HG03064 (cell line): ENCODE data around the gene RAPGEF5.

ENCODE experiments used
- ATAC-seq: cut with Tn5 transposase; IDR thresholded peaks from one replicate; pipeline ENCODE4 v1.9.1; 2021; ENCODE audit warnings: low read depth; ENCODE audit not compliant: unreplicated experiment

Gene RAPGEF5

GRCh38 chr7:22380333-22380732 lies 23.4 kb upstream of the RAPGEF5 start:
- ATAC-seq = no peak

- no peak for ATAC-seq
Observed at GRCh38 chr7:22378199-22378980, 21.4 kb upstream of the RAPGEF5 start.

- no peak for ATAC-seq
Observed at GRCh38 chr7:22377703-22378102, 20.7 kb upstream of the RAPGEF5 start.

- no peak for ATAC-seq
Observed at GRCh38 chr7:22375359-22376048, 18.6 kb upstream of the RAPGEF5 start.

- no peak for ATAC-seq
Observed at GRCh38 chr7:22373911-22374310, 17.0 kb upstream of the RAPGEF5 start.

- ATAC-seq = no peak
Observed at GRCh38 chr7:22373388-22373787, 16.4 kb upstream of the RAPGEF5 start.

GRCh38 chr7:22372863-22373262 lies 15.9 kb upstream of the RAPGEF5 start:
- no peak for ATAC-seq

GRCh38 chr7:22371878-22372277 lies 14.9 kb upstream of the RAPGEF5 start:
- ATAC-seq = no peak

GRCh38 chr7:22364900-22365299 lies 7.9 kb upstream of the RAPGEF5 start:
- ATAC-seq = no peak

- no peak for ATAC-seq
Observed at GRCh38 chr7:22363756-22364422, 6.9 kb upstream of the RAPGEF5 start.

GRCh38 chr7:22361795-22362194 lies 4.8 kb upstream of the RAPGEF5 start:
- no peak for ATAC-seq

- ATAC-seq = no peak
Observed at GRCh38 chr7:22361320-22361719, 4.4 kb upstream of the RAPGEF5 start.

GRCh38 chr7:22358820-22359697 lies 2.1 kb upstream of the RAPGEF5 start:
- ATAC-seq = no peak

- no peak for ATAC-seq
Observed at GRCh38 chr7:22357311-22358175, 589 bp upstream of the RAPGEF5 start.

- no peak for ATAC-seq
Observed at GRCh38 chr7:22356010-22356691, 803 bp downstream of the RAPGEF5 start.

GRCh38 chr7:22355620-22356009 lies 1.3 kb downstream of the RAPGEF5 start:
- ATAC-seq = no peak

GRCh38 chr7:22354462-22354861 lies 2.5 kb downstream of the RAPGEF5 start:
- ATAC-seq = no peak

GRCh38 chr7:22352887-22353286 lies 4.1 kb downstream of the RAPGEF5 start:
- ATAC-seq = no peak

- no peak for ATAC-seq
Observed at GRCh38 chr7:22351878-22352277, 5.1 kb downstream of the RAPGEF5 start.
